ENCODE measurements around the gene CDON. TPM values are rescaled to one million over a fixed set of nuclear protein-coding genes. Genes with fewer than 3 reads are reported as not detected.

CDON gene
- total and polyA plus RNA-seq, 2 donors (not counting 3 experiments of a cell fraction or from before 2014, with no cell fraction given): 1.6 to 3.8 TPM

DNA sequence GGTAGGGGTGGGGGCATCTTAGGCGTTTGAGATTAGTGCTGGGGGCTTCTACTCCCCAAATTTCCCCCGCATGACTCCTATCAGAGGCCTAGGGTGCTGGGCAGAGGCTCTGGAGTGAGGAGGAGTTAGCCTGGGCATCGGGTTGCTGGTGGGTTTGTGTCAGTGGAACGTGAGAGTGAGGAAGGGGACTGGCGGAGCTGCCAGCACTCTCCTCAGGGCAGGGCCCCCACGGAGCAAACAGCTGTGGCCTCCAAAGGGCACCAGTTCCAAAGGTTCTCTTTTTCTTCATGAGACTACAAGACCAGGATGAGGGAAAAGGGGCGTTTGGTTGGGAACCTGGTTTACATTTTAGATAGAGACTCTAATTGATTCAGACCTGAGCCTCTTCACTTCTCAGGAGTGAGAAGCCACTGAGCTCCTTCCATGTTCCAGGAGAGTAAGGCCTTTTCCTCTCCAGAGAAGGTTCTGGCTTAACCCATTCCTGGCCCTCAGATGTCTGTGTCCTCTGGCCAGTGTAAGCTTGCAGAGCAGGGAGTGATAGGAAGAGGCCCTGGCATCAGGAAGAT lies 35.6 kb upstream of the CDON start:
- Histone ChIP-seq H4K20me1 (replicated peaks; ENCODE audit: control insufficient read depth, extremely low read depth, insufficient read depth, low read length) (no peaks in the 10 kb centered on the region), H3K36me3 (ENCODE audit: control insufficient read depth in 2 of 2, extremely low read depth in 1 of 2, insufficient read depth in 2 of 2, low read length in 2 of 2) (no peaks in the 10 kb centered on the region), H3K9ac (replicated peaks; ENCODE audit: extremely low read depth, insufficient read depth, low read length) (no peak overlapping the region), H3K79me2 (ENCODE audit: control insufficient read depth, insufficient read depth, low read length) (no peaks in the 10 kb centered on the region), H3K9me3 (replicated peaks; ENCODE audit: control insufficient read depth, insufficient read depth, low read length) (no peaks in the 10 kb centered on the region), H3K4me2 (ENCODE audit: insufficient read depth, low read length) (no peak overlapping the region), H3K4me1 (ENCODE audit: control insufficient read depth, extremely low read depth, insufficient read depth, low read length) (no peaks in the 10 kb centered on the region), H3K27ac (ENCODE audit: insufficient read depth, low read depth, low read length) (no peak overlapping the region), H2AFZ (ENCODE audit: low read depth, low read length) (no peak overlapping the region), H3K9me1 (replicated peaks; ENCODE audit: control insufficient read depth, extremely low read depth, insufficient read depth, low read length) (no peaks in the 10 kb centered on the region), H3K27me3 (ENCODE audit: control insufficient read depth in 2 of 2, insufficient read depth in 2 of 2, low read length in 2 of 2) (peaks cover 0 to 2% of the 10 kb centered on the region in 2 experiments), H3K4me3 (replicated peaks in 1 of 3; ENCODE audit: insufficient read depth in 1 of 3, low read depth in 1 of 3, low read length in 3 of 3) (no peak overlapping the region)
- intact Hi-C loops (cut with micrococcal nuclease) (no loop called here), dilution Hi-C loops (cut with MboI; ENCODE audit: extremely low pct_ligation_motif_present, low sequenced_read_pairs) (no loop called here)
- no peak for FAIRE-seq
- BruUV-seq (replicated peaks): no TSS peak
- TF ChIP-seq FOS (IDR thresholded peaks at IDR 0.05; ENCODE audit: borderline replicate concordance, insufficient read depth, low read length): no peak
- no peak for TF ChIP-seq MYC (IDR thresholded peaks at IDR 0.05; ENCODE audit: low read depth, low read length)
- TF ChIP-seq, protein P1, sequence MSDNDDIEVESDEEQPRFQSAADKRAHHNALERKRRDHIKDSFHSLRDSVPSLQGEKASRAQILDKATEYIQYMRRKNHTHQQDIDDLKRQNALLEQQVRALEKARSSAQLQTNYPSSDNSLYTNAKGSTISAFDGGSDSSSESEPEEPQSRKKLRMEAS (IDR thresholded peaks at IDR 0.05; ENCODE audit: insufficient read depth, insufficient read length): no peak
- no peak for TF ChIP-seq POLR2AphosphoS5 (IDR thresholded peaks at IDR 0.05; ENCODE audit: insufficient read depth, low read depth, low read length)
- no peak for TF ChIP-seq EZH2 (IDR thresholded peaks at IDR 0.05; ENCODE audit: borderline replicate concordance, low read depth, low read length, severe bottlenecking)
- TF ChIP-seq, protein P2, sequence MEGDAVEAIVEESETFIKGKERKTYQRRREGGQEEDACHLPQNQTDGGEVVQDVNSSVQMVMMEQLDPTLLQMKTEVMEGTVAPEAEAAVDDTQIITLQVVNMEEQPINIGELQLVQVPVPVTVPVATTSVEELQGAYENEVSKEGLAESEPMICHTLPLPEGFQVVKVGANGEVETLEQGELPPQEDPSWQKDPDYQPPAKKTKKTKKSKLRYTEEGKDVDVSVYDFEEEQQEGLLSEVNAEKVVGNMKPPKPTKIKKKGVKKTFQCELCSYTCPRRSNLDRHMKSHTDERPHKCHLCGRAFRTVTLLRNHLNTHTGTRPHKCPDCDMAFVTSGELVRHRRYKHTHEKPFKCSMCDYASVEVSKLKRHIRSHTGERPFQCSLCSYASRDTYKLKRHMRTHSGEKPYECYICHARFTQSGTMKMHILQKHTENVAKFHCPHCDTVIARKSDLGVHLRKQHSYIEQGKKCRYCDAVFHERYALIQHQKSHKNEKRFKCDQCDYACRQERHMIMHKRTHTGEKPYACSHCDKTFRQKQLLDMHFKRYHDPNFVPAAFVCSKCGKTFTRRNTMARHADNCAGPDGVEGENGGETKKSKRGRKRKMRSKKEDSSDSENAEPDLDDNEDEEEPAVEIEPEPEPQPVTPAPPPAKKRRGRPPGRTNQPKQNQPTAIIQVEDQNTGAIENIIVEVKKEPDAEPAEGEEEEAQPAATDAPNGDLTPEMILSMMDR (IDR thresholded peaks at IDR 0.05; ENCODE audit: extremely low read depth in 1 of 2, insufficient read depth in 1 of 2, low read depth in 1 of 2, low read length in 2 of 2): no peak
- no peak for TF ChIP-seq POLR2A (IDR thresholded peaks at IDR 0.05; ENCODE audit: low read depth, low read length)
- no peak for TF ChIP-seq JUN (IDR thresholded peaks at IDR 0.05; ENCODE audit: borderline replicate concordance, insufficient read depth, insufficient read length, low read depth)
- TF ChIP-seq GATA2 (IDR thresholded peaks at IDR 0.05; ENCODE audit: insufficient read depth, insufficient read length, low read depth, low read length): no peak
- ChIA-PET CTCF (no interaction called here), POLR2A (no interaction called here)
- DNase-seq (ENCODE audit: low read depth, low spot score): no peak
